HL-60 (cell line): ENCODE results near the gene KYNU.

Source experiments
- POLR2AphosphoS5 ChIP-seq: IDR thresholded peaks from 2 replicates; pipeline ENCODE4 v1.6.1; 2012; ENCODE audit warnings: low read depth
- SPI1 ChIP-seq: IDR thresholded peaks from 2 replicates; pipeline ENCODE4 v1.6.1; 2012; ENCODE audit warnings: low read depth, mild to moderate bottlenecking, borderline replicate concordance
- TF ChIP-seq, protein P1 (sequence below): IDR thresholded peaks from one replicate; pipeline ENCODE4 v1.5.1; 2011; ENCODE audit warnings: low read length, control low read depth, inconsistent platforms; ENCODE audit not compliant: insufficient read depth
- TF ChIP-seq, protein P2 (sequence below): IDR thresholded peaks from 2 replicates; pipeline ENCODE4 v1.6.1; 2012; ENCODE audit warnings: low read depth; ENCODE audit not compliant: insufficient replicate concordance

DNA sequence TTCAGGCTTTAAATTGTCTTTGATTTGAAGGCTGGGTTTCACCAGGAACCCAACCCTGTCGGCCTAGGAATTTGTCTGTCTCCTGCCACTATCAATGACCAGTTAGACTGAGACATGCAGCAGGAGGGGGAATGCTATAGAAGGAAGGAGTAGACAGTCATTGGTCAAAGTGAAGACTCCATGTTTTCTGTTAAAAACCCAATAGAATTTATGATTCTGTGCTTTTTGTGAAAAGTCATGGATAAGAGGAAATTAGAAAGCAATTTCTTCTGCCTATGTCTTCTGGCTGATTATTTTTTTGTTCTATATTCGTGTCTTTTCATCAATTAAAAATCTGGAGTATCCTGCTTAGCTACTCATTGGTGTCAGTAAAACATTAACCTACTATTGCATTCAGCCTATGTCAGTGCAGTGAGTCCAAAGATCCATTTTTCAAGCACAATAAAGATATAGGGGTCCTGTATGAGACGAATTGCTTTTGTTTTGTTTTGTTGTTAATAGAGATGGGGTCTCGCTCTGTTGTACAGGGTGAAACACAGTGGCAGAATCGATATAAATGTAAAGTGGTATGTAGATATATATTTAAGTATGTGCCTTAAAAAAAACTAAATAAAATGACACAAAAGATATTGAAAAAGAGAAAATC is 7.9 kb upstream of the KYNU start:
- TF ChIP-seq, protein P1, sequence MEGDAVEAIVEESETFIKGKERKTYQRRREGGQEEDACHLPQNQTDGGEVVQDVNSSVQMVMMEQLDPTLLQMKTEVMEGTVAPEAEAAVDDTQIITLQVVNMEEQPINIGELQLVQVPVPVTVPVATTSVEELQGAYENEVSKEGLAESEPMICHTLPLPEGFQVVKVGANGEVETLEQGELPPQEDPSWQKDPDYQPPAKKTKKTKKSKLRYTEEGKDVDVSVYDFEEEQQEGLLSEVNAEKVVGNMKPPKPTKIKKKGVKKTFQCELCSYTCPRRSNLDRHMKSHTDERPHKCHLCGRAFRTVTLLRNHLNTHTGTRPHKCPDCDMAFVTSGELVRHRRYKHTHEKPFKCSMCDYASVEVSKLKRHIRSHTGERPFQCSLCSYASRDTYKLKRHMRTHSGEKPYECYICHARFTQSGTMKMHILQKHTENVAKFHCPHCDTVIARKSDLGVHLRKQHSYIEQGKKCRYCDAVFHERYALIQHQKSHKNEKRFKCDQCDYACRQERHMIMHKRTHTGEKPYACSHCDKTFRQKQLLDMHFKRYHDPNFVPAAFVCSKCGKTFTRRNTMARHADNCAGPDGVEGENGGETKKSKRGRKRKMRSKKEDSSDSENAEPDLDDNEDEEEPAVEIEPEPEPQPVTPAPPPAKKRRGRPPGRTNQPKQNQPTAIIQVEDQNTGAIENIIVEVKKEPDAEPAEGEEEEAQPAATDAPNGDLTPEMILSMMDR: no peak
- no peak for TF ChIP-seq POLR2AphosphoS5
- TF ChIP-seq, protein P2, sequence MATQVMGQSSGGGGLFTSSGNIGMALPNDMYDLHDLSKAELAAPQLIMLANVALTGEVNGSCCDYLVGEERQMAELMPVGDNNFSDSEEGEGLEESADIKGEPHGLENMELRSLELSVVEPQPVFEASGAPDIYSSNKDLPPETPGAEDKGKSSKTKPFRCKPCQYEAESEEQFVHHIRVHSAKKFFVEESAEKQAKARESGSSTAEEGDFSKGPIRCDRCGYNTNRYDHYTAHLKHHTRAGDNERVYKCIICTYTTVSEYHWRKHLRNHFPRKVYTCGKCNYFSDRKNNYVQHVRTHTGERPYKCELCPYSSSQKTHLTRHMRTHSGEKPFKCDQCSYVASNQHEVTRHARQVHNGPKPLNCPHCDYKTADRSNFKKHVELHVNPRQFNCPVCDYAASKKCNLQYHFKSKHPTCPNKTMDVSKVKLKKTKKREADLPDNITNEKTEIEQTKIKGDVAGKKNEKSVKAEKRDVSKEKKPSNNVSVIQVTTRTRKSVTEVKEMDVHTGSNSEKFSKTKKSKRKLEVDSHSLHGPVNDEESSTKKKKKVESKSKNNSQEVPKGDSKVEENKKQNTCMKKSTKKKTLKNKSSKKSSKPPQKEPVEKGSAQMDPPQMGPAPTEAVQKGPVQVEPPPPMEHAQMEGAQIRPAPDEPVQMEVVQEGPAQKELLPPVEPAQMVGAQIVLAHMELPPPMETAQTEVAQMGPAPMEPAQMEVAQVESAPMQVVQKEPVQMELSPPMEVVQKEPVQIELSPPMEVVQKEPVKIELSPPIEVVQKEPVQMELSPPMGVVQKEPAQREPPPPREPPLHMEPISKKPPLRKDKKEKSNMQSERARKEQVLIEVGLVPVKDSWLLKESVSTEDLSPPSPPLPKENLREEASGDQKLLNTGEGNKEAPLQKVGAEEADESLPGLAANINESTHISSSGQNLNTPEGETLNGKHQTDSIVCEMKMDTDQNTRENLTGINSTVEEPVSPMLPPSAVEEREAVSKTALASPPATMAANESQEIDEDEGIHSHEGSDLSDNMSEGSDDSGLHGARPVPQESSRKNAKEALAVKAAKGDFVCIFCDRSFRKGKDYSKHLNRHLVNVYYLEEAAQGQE: no peak
- TF ChIP-seq SPI1: no peak
